Spleen (tissue), 11 donors: ENCODE results near the gene AP4E1. TPM values are rescaled to one million over a fixed set of nuclear protein-coding genes. Genes with fewer than 3 reads are reported as not detected.
A peak's percentile ranks its signal among the peaks of the same experiment; 100 is the strongest.

Source experiments
- DNase-seq: peaks from one replicate; pipeline ENCODE4 v3.0.0-alpha.2; 2020
- H3K27ac ChIP-seq, 8 donors: fragments of 200-600 bp; sonication (generic) in 7 of 8; 1 replicate in 4 of 8; 2 replicates in 4 of 8; pipeline versions ENCODE4 v1.5.0 to v1.8.0; 2016 to 2021; ENCODE audit warnings: inconsistent platforms in 4 of 8, mild to moderate bottlenecking in 4 of 8, moderate library complexity in 1 of 8
- H3K27me3 ChIP-seq, 7 donors: fragments of 200-600 bp; sonication (generic) in 6 of 7; replicated peaks in 1 of 7; 1 replicate in 4 of 7; 2 replicates in 3 of 7; pipeline versions ENCODE4 v1.5.0 to v1.8.0; 2016 to 2021; ENCODE audit warnings: inconsistent platforms in 3 of 7, mild to moderate bottlenecking in 1 of 7
- H3K36me3 ChIP-seq, 6 donors: fragments of 200-600 bp; sonication (generic) in 5 of 6; 1 replicate in 4 of 6; 2 replicates in 2 of 6; pipeline versions ENCODE4 v1.5.0 to v1.8.0; 2016 to 2021; ENCODE audit warnings: inconsistent platforms in 2 of 6
- H3K4me1 ChIP-seq, 6 donors: fragments of 200-600 bp; sonication (generic) in 5 of 6; 1 replicate in 3 of 6; 2 replicates in 3 of 6; pipeline versions ENCODE4 v1.5.0 to v1.8.0; 2016 to 2021; ENCODE audit warnings: inconsistent platforms in 3 of 6
- H3K4me3 ChIP-seq, 8 donors: fragments of 200-600 bp; sonication (generic) in 7 of 8; 1 replicate in 4 of 8; 2 replicates in 4 of 8; pipeline versions ENCODE4 v1.5.0 to v1.8.0; 2016 to 2021; ENCODE audit warnings: inconsistent platforms in 4 of 8, mild to moderate bottlenecking in 4 of 8, moderate library complexity in 2 of 8
- H3K9me3 ChIP-seq, 8 donors: fragments of 200-600 bp; sonication (generic) in 7 of 8; 1 replicate in 4 of 8; 2 replicates in 4 of 8; pipeline versions ENCODE4 v1.5.0 to v1.8.0; 2016 to 2021; ENCODE audit warnings: inconsistent platforms in 4 of 8
- CTCF ChIP-seq, 11 experiments: fragments of 200-600 bp in 7 of 11; fragments of 450-650 bp in 4 of 11; sonication (generic) in 4 of 11; IDR thresholded peaks in 8 of 11; conservative IDR thresholded peaks in 3 of 11; 1 replicate in 7 of 11; 2 replicates in 4 of 11; pipeline versions ENCODE4 v1.4.0 to v1.8.0; 2016 to 2021; ENCODE audit warnings: antibody characterized with exemption in 11 of 11, inconsistent platforms in 4 of 11, mild to moderate bottlenecking in 1 of 11
- POLR2A ChIP-seq, 3 donors: fragments of 450-650 bp; IDR thresholded peaks; one replicate each; pipeline ENCODE4 v1.5.1; 2017; ENCODE audit warnings: antibody characterized with exemption in 3 of 3, mild to moderate bottlenecking in 1 of 3
- POLR2AphosphoS5 ChIP-seq, 3 donors: sonication (generic); formaldehyde crosslinking; IDR thresholded peaks; one replicate each; pipeline ENCODE4 v1.5.1; 2017; ENCODE audit warnings: antibody characterized with exemption in 3 of 3
- WGBS, 5 donors: extraction: QIAGEN DNeasy Blood & Tissue Kit in 3 of 5; methylation state at CpG; one replicate each; pipeline versions ENCODE4 v1.1.5 to v1.1.7; 2013 to 2018; 5-methylcytosine and 5-hydroxymethylcytosine counted together
- intact Hi-C: fragments of 100-400 bp; cut with DNase I; formaldehyde crosslinking; loops from one replicate; pipeline ENCODE4 v1.15.0; 2023; ENCODE audit warnings: low total_unique reads
- polyA plus RNA-seq, 3 donors: library from polyadenylated mRNA; stranded (reverse); fragments of 200-250 nt; gene quantifications; one replicate each; pipeline ENCODE4 v1.2.1, GENCODE V29; 2013
- total RNA-seq, 7 donors: library from RNA; depleted of rRNA in 3 of 7; stranded (reverse); fragments of >200 nt in 3 of 7; fragmentation: NEBNext Ultra II Directional in 4 of 7; extraction: Animal tissue kit (Norgen Biotek cat#: 25700) in 4 of 7; gene quantifications; one replicate each; pipeline versions ENCODE4 v1.1.0 to v1.2.1, GENCODE V29; 2016 to 2021
- donor health status: healthy with polysubstance abuse.
- donor health status: DM: no; HTN: no; CAD: no; lungs with moderate emphysema.
- donor health status: DM: no; HTN: no; CAD: no.
- donor health status: Bipolar disorder and iron deficiency.
- donor health status: healthy.
- donor health status: DM: no; HTN: no; CAD: no.
- donor health status: DM: yes; HTN: yes; CAD: no.

The AP4E1 gene
- total and polyA plus RNA-seq, 10 donors = 2.1 to 17.4 (median 13.3) TPM

- Histone ChIP-seq H3K4me1 (peaks cover 0 to 74% (median 46%) of the 10 kb centered on the region in 6 donors), H3K27me3 (no peaks in the 10 kb centered on the region), H3K4me3 (no peak overlapping the region), H3K27ac (peak overlapping the region in 6 of 8 donors; percentile 3 to 76 (median 32)), H3K9me3 (no peaks in the 10 kb centered on the region), H3K36me3 (no peaks in the 10 kb centered on the region)
- intact Hi-C loops = loop anchor here (5.0 kb wide), 1 partner anchor 203 kb away; no protein-coding TSS in a partner anchor
- TF ChIP-seq POLR2AphosphoS5 (IDR thresholded peaks at IDR 0.05) = no peak
- TF ChIP-seq POLR2A (IDR thresholded peaks at IDR 0.05) = no peak
- TF ChIP-seq CTCF (IDR thresholded peaks at IDR 0.05 in 8 of 11, conservative IDR thresholded peaks at IDR 0.05 in 3 of 11) = no peak
- WGBS, 5 donors = 71 to 84% (median 80%) methylated on average over 2 of the region's 2 CpGs
- no peak for DNase-seq
These were observed 27.8 kb upstream of the AP4E1 start for GRCh38 chr15:50880651-50881114.

- no peak for DNase-seq
- peak overlapping the region in 5 of 8 donors; percentile 3 to 76 (median 34) for H3K27ac ChIP-seq
- WGBS, 5 donors = 54 to 71% (median 62%) methylated on average over 6 of the region's 6 CpGs
- H3K9me3 ChIP-seq = no peaks in the 10 kb centered on the region
- H3K4me1 ChIP-seq = peaks cover 0 to 78% (median 45%) of the 10 kb centered on the region in 6 donors
- H3K36me3 ChIP-seq = no peaks in the 10 kb centered on the region
- TF ChIP-seq POLR2AphosphoS5 (IDR thresholded peaks at IDR 0.05) = no peak
- TF ChIP-seq POLR2A (IDR thresholded peaks at IDR 0.05) = no peak
- TF ChIP-seq CTCF (IDR thresholded peaks at IDR 0.05 in 8 of 11, conservative IDR thresholded peaks at IDR 0.05 in 3 of 11) = no peak
- H3K4me3 ChIP-seq = no peak overlapping the region
- intact Hi-C loops = loop anchor here (5.0 kb wide), 1 partner anchor 204 kb away; no protein-coding TSS in a partner anchor
- no peaks in the 10 kb centered on the region for H3K27me3 ChIP-seq
These were observed 27.1 kb upstream of the AP4E1 start for GRCh38 chr15:50881121-50882048.

GRCh38 chr15:50883903-50884302 lies 24.6 kb upstream of the AP4E1 start:
- Histone ChIP-seq H3K4me1 (peaks cover 0 to 63% (median 33%) of the 10 kb centered on the region in 6 donors), H3K4me3 (no peak overlapping the region), H3K36me3 (no peaks in the 10 kb centered on the region), H3K27ac (peak overlapping the region in 4 of 8 donors; percentile 0 to 41 (median 9)), H3K9me3 (no peaks in the 10 kb centered on the region), H3K27me3 (no peaks in the 10 kb centered on the region)
- WGBS, 5 donors = 18 to 37% (median 29%) methylated on average over 2 of the region's 2 CpGs
- DNase-seq = no peak
- no peak for TF ChIP-seq CTCF (IDR thresholded peaks at IDR 0.05 in 8 of 11, conservative IDR thresholded peaks at IDR 0.05 in 3 of 11)
- TF ChIP-seq POLR2AphosphoS5 (IDR thresholded peaks at IDR 0.05) = no peak
- TF ChIP-seq POLR2A (IDR thresholded peaks at IDR 0.05) = no peak
- intact Hi-C loops = loop anchor here (5.0 kb wide), 1 partner anchor 207 kb away; no protein-coding TSS in a partner anchor

- no peak for DNase-seq
- Histone ChIP-seq H3K27ac (peak overlapping the region in 4 of 8 donors; percentile 34 to 70 (median 49)), H3K4me1 (peaks cover 0 to 57% (median 32%) of the 10 kb centered on the region in 6 donors), H3K27me3 (no peaks in the 10 kb centered on the region), H3K4me3 (no peak overlapping the region), H3K36me3 (no peaks in the 10 kb centered on the region), H3K9me3 (no peaks in the 10 kb centered on the region)
- intact Hi-C loops = loop anchor here (5.0 kb wide), 1 partner anchor 207 kb away; no protein-coding TSS in a partner anchor
- TF ChIP-seq POLR2AphosphoS5 (IDR thresholded peaks at IDR 0.05) (no peak), POLR2A (IDR thresholded peaks at IDR 0.05) (no peak), CTCF (IDR thresholded peaks at IDR 0.05 in 8 of 11, conservative IDR thresholded peaks at IDR 0.05 in 3 of 11) (no peak)
- 88 to 96% (median 90%) methylated on average over 5 of the region's 5 CpGs for WGBS, 5 donors
These were observed 23.9 kb upstream of the AP4E1 start for GRCh38 chr15:50884540-50884939.
